Trophoblast cell (in vitro differentiated cells and primary cell): ENCODE measurements around the gene PPIB.

Experiments used
- DNase-seq, 2 donors: peaks; one replicate each; pipeline ENCODE4 v3.0.0-alpha.2; 2016
- H2AFZ ChIP-seq: 2 replicates; pipeline ENCODE4 v1.6.1; 2013; ENCODE audit warnings: low read length, moderate library complexity, mild to moderate bottlenecking; ENCODE audit not compliant: insufficient read depth, poor library complexity
- H2AK5ac ChIP-seq: 2 replicates; pipeline ENCODE4 v1.6.1; 2013; ENCODE audit warnings: mild to moderate bottlenecking, low read length
- H2BK120ac ChIP-seq: 2 replicates; pipeline ENCODE4 v1.6.1; 2013; ENCODE audit warnings: low read length, mild to moderate bottlenecking, moderate library complexity; ENCODE audit not compliant: insufficient read depth, poor library complexity
- H2BK12ac ChIP-seq: 2 replicates; pipeline ENCODE4 v1.6.1; 2013; ENCODE audit warnings: mild to moderate bottlenecking, low read length, moderate library complexity
- H2BK5ac ChIP-seq: 2 replicates; pipeline ENCODE4 v1.6.1; 2013; ENCODE audit warnings: low read length, low read depth, moderate library complexity, mild to moderate bottlenecking; ENCODE audit not compliant: poor library complexity
- H3K14ac ChIP-seq: 2 replicates; pipeline ENCODE4 v1.6.1; 2013; ENCODE audit warnings: mild to moderate bottlenecking, low read length
- H3K18ac ChIP-seq: 2 replicates; pipeline ENCODE4 v1.6.1; 2013; ENCODE audit warnings: mild to moderate bottlenecking, low read length
- H3K23ac ChIP-seq: 2 replicates; pipeline ENCODE4 v1.6.1; 2013; ENCODE audit warnings: low read length
- H3K27ac ChIP-seq: 2 replicates; pipeline ENCODE4 v1.5.1; 2013; ENCODE audit warnings: low read depth, mild to moderate bottlenecking, inconsistent platforms, low read length, moderate library complexity
- H3K27me3 ChIP-seq: 2 replicates; pipeline ENCODE4 v1.6.1; 2013; ENCODE audit warnings: inconsistent platforms, mild to moderate bottlenecking, low read length, moderate library complexity; ENCODE audit not compliant: insufficient read depth
- H3K36me3 ChIP-seq, 2 experiments: 1 replicate in 1 of 2; 2 replicates in 1 of 2; pipeline ENCODE4 v1.6.1; 2013; ENCODE audit warnings: low read length in 2 of 2, mild to moderate bottlenecking in 2 of 2, moderate library complexity in 1 of 2; ENCODE audit not compliant: insufficient read depth in 2 of 2, control insufficient read depth in 1 of 2
- H3K4ac ChIP-seq: 2 replicates; pipeline ENCODE4 v1.6.1; 2013; ENCODE audit warnings: low read depth, mild to moderate bottlenecking, low read length, moderate library complexity
- H3K4me1 ChIP-seq, 2 experiments: 1 replicate in 1 of 2; 2 replicates in 1 of 2; pipeline ENCODE4 v1.6.1; 2013; ENCODE audit warnings: low read length in 2 of 2, mild to moderate bottlenecking in 2 of 2, moderate library complexity in 1 of 2; ENCODE audit not compliant: insufficient read depth in 2 of 2, control insufficient read depth in 1 of 2
- H3K4me2 ChIP-seq: 2 replicates; pipeline ENCODE4 v1.6.1; 2013; ENCODE audit warnings: inconsistent platforms, mild to moderate bottlenecking, low read length, moderate library complexity
- H3K4me3 ChIP-seq: 2 replicates; pipeline ENCODE4 v1.5.1; 2013; ENCODE audit warnings: mild to moderate bottlenecking, low read depth, low read length, inconsistent platforms
- H3K79me1 ChIP-seq: one replicate; pipeline ENCODE4 v1.6.1; 2013; ENCODE audit warnings: low read length
- H3K79me2 ChIP-seq: 2 replicates; pipeline ENCODE4 v1.6.1; 2013; ENCODE audit warnings: low read length, mild to moderate bottlenecking; ENCODE audit not compliant: control insufficient read depth, insufficient read depth, poor library complexity
- H3K9ac ChIP-seq: 2 replicates; pipeline ENCODE4 v1.6.1; 2013; ENCODE audit warnings: mild to moderate bottlenecking, low read length
- H3K9me3 ChIP-seq: 2 replicates; pipeline ENCODE4 v1.6.1; 2013; ENCODE audit warnings: low read depth, mild to moderate bottlenecking, control low read depth, inconsistent platforms, low read length; ENCODE audit not compliant: insufficient read depth
- H4K12ac ChIP-seq: 2 replicates; pipeline ENCODE4 v1.6.1; 2013; ENCODE audit warnings: low read depth, mild to moderate bottlenecking, low read length, moderate library complexity
- H4K8ac ChIP-seq: 2 replicates; pipeline ENCODE4 v1.6.1; 2013; ENCODE audit warnings: low read depth, mild to moderate bottlenecking, low read length, moderate library complexity
- H4K91ac ChIP-seq: one replicate; pipeline ENCODE4 v1.6.1; 2013; ENCODE audit warnings: low read depth, mild to moderate bottlenecking, low read length, moderate library complexity
- WGBS: extraction: QIAGEN DNeasy Blood & Tissue Kit; methylation state at CpG from one replicate; pipeline ENCODE4 v1.1.7; 2013; ENCODE audit warnings: missing lambda C conversion rate; ENCODE audit not compliant: insufficient read length, insufficient coverage; ENCODE audit errors: extremely low coverage; 5-methylcytosine and 5-hydroxymethylcytosine counted together

The PPIB gene

DNA sequence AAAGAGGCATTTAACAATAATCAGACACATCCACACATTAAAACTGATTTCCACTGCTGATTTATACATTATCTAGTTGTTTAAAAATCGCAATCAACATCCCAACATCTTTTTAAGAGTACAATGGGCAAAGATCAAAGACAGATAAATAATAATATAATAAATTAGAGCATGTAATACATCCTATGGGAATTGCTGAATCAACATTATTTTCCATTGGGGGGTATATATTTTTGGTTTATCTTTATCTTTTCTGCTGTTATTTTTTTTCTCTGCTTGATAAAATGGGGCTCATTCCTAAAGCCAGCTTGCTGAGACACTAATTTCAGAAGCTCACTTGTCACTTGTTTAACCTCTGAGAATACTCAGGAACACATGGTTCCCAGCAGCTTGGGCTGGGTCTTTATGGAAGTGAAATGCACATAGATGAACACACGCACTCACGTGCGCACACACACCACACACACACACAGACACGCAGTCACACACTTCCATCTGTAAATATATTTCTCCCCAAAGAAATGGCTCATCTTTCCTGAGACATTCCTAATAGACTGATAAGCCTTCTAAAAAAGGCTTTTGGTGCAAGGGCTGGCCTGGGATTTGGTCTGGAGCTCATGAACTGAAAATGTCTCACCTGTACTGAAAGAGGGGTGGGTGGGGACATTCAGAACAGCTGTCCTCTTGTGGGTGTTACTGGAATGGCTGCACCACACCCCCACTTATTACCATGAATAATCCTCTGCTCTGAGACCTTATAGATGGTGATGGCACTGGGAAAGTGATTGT, 3.5 kb upstream of the PPIB start:
- no peak overlapping the region for H3K14ac ChIP-seq
- no peak overlapping the region for H4K91ac ChIP-seq
- H3K9me3 ChIP-seq, result no peaks in the 10 kb centered on the region
- H3K36me3 ChIP-seq, result peaks cover 4 to 15% of the 10 kb centered on the region in 2 experiments
- peaks cover 6% of the 10 kb centered on the region for H3K79me2 ChIP-seq
- H3K27me3 ChIP-seq, result no peaks in the 10 kb centered on the region
- H3K9ac ChIP-seq, result no peak overlapping the region
- no peak overlapping the region for H2AFZ ChIP-seq
- H3K27ac ChIP-seq, result no peak overlapping the region
- H2BK120ac ChIP-seq, result no peak overlapping the region
- no peak overlapping the region for H3K4ac ChIP-seq
- H2BK5ac ChIP-seq, result no peak overlapping the region
- H3K4me2 ChIP-seq, result no peak overlapping the region
- WGBS, result no CpG with 5 or more reads among the region's 5 CpGs
- H3K4me1 ChIP-seq, result peaks cover 6 to 11% of the 10 kb centered on the region in 2 experiments
- H4K12ac ChIP-seq, result no peak overlapping the region
- DNase-seq, result no peak
- H3K23ac ChIP-seq, result no peak overlapping the region
- no peak overlapping the region for H2AK5ac ChIP-seq
- no peak overlapping the region for H2BK12ac ChIP-seq
- no peak overlapping the region for H4K8ac ChIP-seq
- no peak overlapping the region for H3K4me3 ChIP-seq
- H3K18ac ChIP-seq, result no peak overlapping the region
- H3K79me1 ChIP-seq, result peaks cover 5% of the 10 kb centered on the region

DNA sequence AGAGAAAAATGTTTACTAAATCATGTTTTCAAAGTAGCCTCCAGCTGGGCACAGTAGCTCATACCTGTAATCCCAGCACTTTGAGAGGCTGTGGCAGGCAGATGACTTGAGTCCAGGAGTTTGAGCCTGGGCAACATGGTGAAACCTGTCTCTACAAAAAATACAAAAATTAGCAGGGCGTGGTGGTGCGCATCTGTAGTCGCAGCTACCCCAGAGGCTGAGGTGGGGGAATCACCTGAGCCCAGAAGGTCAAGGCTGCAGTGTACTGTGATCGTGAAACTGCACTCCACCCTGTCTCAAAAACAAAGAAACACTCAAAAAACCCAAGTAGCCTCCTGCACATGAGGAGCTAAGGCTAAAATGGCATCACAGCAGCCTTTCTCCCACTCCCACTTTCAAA, 1.6 kb upstream of the PPIB start:
- DNase-seq, result no peak
- WGBS, result no CpG with 5 or more reads among the region's 4 CpGs
- H3K9me3 ChIP-seq, result no peaks in the 10 kb centered on the region
- H3K4ac ChIP-seq, result no peak overlapping the region
- no peak overlapping the region for H2BK12ac ChIP-seq
- no peak overlapping the region for H4K91ac ChIP-seq
- no peaks in the 10 kb centered on the region for H3K27me3 ChIP-seq
- H3K27ac ChIP-seq, result no peak overlapping the region
- no peak overlapping the region for H4K12ac ChIP-seq
- no peak overlapping the region for H2AK5ac ChIP-seq
- no peak overlapping the region for H3K23ac ChIP-seq
- no peak overlapping the region for H4K8ac ChIP-seq
- no peak overlapping the region for H3K18ac ChIP-seq
- H3K9ac ChIP-seq, result no peak overlapping the region
- H2BK5ac ChIP-seq, result no peak overlapping the region
- no peak overlapping the region for H3K4me3 ChIP-seq
- H3K4me2 ChIP-seq, result no peak overlapping the region
- H2BK120ac ChIP-seq, result no peak overlapping the region
- H3K79me2 ChIP-seq, result peaks cover 6% of the 10 kb centered on the region
- no peak overlapping the region for H3K14ac ChIP-seq
- no peak overlapping the region for H2AFZ ChIP-seq
- H3K36me3 ChIP-seq, result peaks cover 17 to 19% of the 10 kb centered on the region in 2 experiments
- peaks cover 6 to 13% of the 10 kb centered on the region in 2 experiments for H3K4me1 ChIP-seq
- peaks cover 5% of the 10 kb centered on the region for H3K79me1 ChIP-seq

DNA sequence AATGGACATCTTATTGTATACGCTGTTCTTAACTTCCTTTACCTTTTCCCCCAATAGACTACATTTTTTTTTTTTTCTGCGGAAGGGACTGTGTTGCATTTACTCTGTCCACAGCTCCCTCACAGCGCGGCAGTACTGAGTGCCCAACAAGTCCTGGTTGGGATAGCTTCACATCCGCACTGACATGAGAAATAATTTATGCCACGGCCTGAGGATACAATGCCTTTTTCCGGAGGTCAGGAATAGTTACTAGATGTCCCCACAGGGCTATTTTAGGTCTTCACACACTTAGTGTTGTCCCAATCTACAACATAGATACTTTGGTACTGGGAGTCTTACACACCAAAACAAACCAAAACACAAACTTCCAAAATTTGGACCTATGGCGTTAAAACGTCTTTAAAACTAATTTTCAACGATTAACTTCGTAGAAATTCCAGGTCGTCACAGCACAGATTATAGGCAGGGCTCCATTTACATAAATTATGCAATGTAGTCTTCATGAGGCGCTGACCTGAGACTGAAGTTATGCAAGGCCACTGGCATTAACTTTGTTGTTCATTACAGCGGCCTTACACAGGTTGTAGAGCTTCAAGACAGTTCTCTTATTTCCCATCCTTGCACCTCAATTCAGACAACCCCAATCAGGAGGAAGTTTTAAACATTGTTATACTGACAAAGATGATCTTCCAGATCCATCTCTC, 989 bp upstream of the PPIB start:
- Histone ChIP-seq H3K9me3 (no peaks in the 10 kb centered on the region), H4K8ac (peak overlapping the region; percentile 54), H2BK12ac (no peak overlapping the region), H2AFZ (no peak overlapping the region), H3K79me1 (peaks cover 5% of the 10 kb centered on the region), H2AK5ac (no peak overlapping the region), H3K36me3 (peaks cover 22 to 24% of the 10 kb centered on the region in 2 experiments), H3K18ac (no peak overlapping the region), H3K4me3 (no peak overlapping the region), H3K4me1 (peaks cover 6 to 13% of the 10 kb centered on the region in 2 experiments), H3K27ac (peak overlapping the region; percentile 29), H4K12ac (peak overlapping the region; percentile 4), H3K79me2 (peaks cover 6% of the 10 kb centered on the region), H3K27me3 (no peaks in the 10 kb centered on the region), H3K14ac (no peak overlapping the region), H4K91ac (no peak overlapping the region), H3K9ac (no peak overlapping the region), H3K4ac (no peak overlapping the region), H3K23ac (no peak overlapping the region), H2BK120ac (no peak overlapping the region), H2BK5ac (no peak overlapping the region), H3K4me2 (peak overlapping the region; percentile 73)
- 100% methylated on average over 3 of the region's 14 CpGs for WGBS
- DNase-seq, result peak; percentile 15 to 59

DNA sequence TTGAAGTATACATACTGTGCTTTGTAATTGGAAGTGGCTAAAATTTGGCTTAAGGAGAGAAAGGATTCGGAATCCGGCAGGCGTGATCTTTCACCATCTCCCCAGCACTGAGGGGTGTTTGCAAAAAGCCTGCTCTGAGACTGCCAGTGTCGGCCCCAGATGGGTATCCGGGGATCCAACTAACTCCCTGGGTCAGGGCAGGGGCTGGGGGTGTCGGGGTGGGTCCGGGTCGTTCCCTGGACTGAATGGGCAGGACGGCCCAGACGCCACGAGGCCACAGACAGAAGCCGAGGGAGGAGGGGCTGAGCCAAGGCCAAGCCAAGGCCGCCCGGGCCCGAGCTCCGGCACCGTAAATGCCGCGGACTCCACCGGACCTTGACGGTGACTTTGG, 349 bp downstream of the PPIB start:
- WGBS, result no CpG with 5 or more reads among the region's 21 CpGs
- Histone ChIP-seq H3K9ac (peak overlapping the region; percentile 82), H3K4me3 (peak overlapping the region; percentile 82), H3K27me3 (no peaks in the 10 kb centered on the region), H3K79me2 (peaks cover 6% of the 10 kb centered on the region), H4K8ac (peak overlapping the region; percentile 80), H2AFZ (peak overlapping the region; percentile 4), H3K79me1 (peaks cover 5% of the 10 kb centered on the region), H2BK5ac (peak overlapping the region; percentile 54), H3K9me3 (no peaks in the 10 kb centered on the region), H2BK120ac (no peak overlapping the region), H2AK5ac (no peak overlapping the region), H3K4me1 (peaks cover 6 to 8% of the 10 kb centered on the region in 2 experiments), H4K12ac (peak overlapping the region; percentile 45), H3K36me3 (peaks cover 34 to 36% of the 10 kb centered on the region in 2 experiments), H4K91ac (peak overlapping the region; percentile 78), H3K27ac (peak overlapping the region; percentile 63), H3K4ac (peak overlapping the region; percentile 75), H3K18ac (peak overlapping the region; percentile 15), H3K14ac (peak overlapping the region; percentile 82), H2BK12ac (no peak overlapping the region), H3K4me2 (peak overlapping the region; percentile 75), H3K23ac (no peak overlapping the region)
- DNase-seq, result no peak
